ENCODE results near the gene ZCCHC13. TPM values are rescaled to one million over a fixed set of nuclear protein-coding genes. Genes with fewer than 3 reads are reported as not detected.
A peak's percentile ranks its signal among the peaks of the same experiment; 100 is the strongest.

Gene ZCCHC13
- total RNA-seq, 1 experiment from 2014 or later = not detected

- peaks cover 11% of the 10 kb centered on the region for H3K27me3 Mint-ChIP-seq (ENCODE audit: insufficient read depth, unreplicated experiment)
- DNase-seq (ENCODE audit: unreplicated experiment) = no peak
- ChIA-PET CTCF (interaction anchor here (0.6 kb wide), 2 partner anchors 27 to 161 kb away, joined by 3 to 4 read pairs; no protein-coding TSS in a partner anchor), POLR2A (no interaction called here)
- BruUV-seq (replicated peaks) = no TSS peak
- no peak for TF ChIP-seq CTCF (IDR thresholded peaks at IDR 0.05; ENCODE audit: unreplicated experiment)
- no peak overlapping the region for H3K27ac Mint-ChIP-seq (ENCODE audit: low read depth, unreplicated experiment)
- no peaks in the 10 kb centered on the region for H3K36me3 Mint-ChIP-seq (ENCODE audit: insufficient read depth, unreplicated experiment)
- H3K4me3 Mint-ChIP-seq (ENCODE audit: unreplicated experiment) = no peak overlapping the region
- peaks cover 7% of the 10 kb centered on the region for H3K4me1 Mint-ChIP-seq (ENCODE audit: insufficient read depth, unreplicated experiment)
- no peaks in the 10 kb centered on the region for H3K9me3 Mint-ChIP-seq (ENCODE audit: unreplicated experiment)
- intact Hi-C loops (cut with micrococcal nuclease) = no loop called here
Observed at GRCh38 chrX:74346088-74346487, 42.1 kb downstream of the ZCCHC13 start.

GRCh38 chrX:74349387-74349786, 45.4 kb downstream of the ZCCHC13 start:
- intact Hi-C loops (cut with micrococcal nuclease) = no loop called here

GRCh38 chrX:74351760-74352159, 47.8 kb downstream of the ZCCHC13 start:
- TF ChIP-seq CTCF (IDR thresholded peaks at IDR 0.05; ENCODE audit: unreplicated experiment) = no peak
- POLR2A ChIA-PET = no interaction called here
- no TSS peak for BruUV-seq (replicated peaks)
- Mint-ChIP-seq H3K27ac (ENCODE audit: low read depth, unreplicated experiment) (no peak overlapping the region), H3K4me3 (ENCODE audit: unreplicated experiment) (no peak overlapping the region), H3K36me3 (ENCODE audit: insufficient read depth, unreplicated experiment) (no peaks in the 10 kb centered on the region), H3K4me1 (ENCODE audit: insufficient read depth, unreplicated experiment) (peaks cover 6% of the 10 kb centered on the region), H3K9me3 (ENCODE audit: unreplicated experiment) (no peaks in the 10 kb centered on the region), H3K27me3 (ENCODE audit: insufficient read depth, unreplicated experiment) (peaks cover 35% of the 10 kb centered on the region)
- intact Hi-C loops (cut with micrococcal nuclease) = no loop called here
- CTCF ChIA-PET = no interaction called here
- DNase-seq (ENCODE audit: unreplicated experiment) = no peak

More at GRCh38 chrX:74349387-74349786, 45.4 kb downstream of the ZCCHC13 start:
- POLR2A ChIA-PET = no interaction called here
- Mint-ChIP-seq H3K27ac (ENCODE audit: low read depth, unreplicated experiment) (no peak overlapping the region), H3K4me1 (ENCODE audit: insufficient read depth, unreplicated experiment) (peaks cover 6% of the 10 kb centered on the region), H3K4me3 (ENCODE audit: unreplicated experiment) (no peak overlapping the region), H3K9me3 (ENCODE audit: unreplicated experiment) (no peaks in the 10 kb centered on the region), H3K36me3 (ENCODE audit: insufficient read depth, unreplicated experiment) (no peaks in the 10 kb centered on the region), H3K27me3 (ENCODE audit: insufficient read depth, unreplicated experiment) (peaks cover 20% of the 10 kb centered on the region)
- BruUV-seq (replicated peaks) = no TSS peak
- CTCF ChIA-PET = no interaction called here
- DNase-seq (ENCODE audit: unreplicated experiment) = peak; percentile 41
- no peak for TF ChIP-seq CTCF (IDR thresholded peaks at IDR 0.05; ENCODE audit: unreplicated experiment)

GRCh38 chrX:74353984-74354383, 50.0 kb downstream of the ZCCHC13 start:
- Mint-ChIP-seq H3K36me3 (ENCODE audit: insufficient read depth, unreplicated experiment) (peaks cover 7% of the 10 kb centered on the region), H3K9me3 (ENCODE audit: unreplicated experiment) (no peaks in the 10 kb centered on the region), H3K4me1 (ENCODE audit: insufficient read depth, unreplicated experiment) (peaks cover 6% of the 10 kb centered on the region), H3K27ac (ENCODE audit: low read depth, unreplicated experiment) (no peak overlapping the region), H3K27me3 (ENCODE audit: insufficient read depth, unreplicated experiment) (peaks cover 34% of the 10 kb centered on the region), H3K4me3 (ENCODE audit: unreplicated experiment) (no peak overlapping the region)
- no TSS peak for BruUV-seq (replicated peaks)
- ChIA-PET CTCF (interaction anchor here (0.7 to 1.4 kb wide), 4 partner anchors 10 to 42 kb away, joined by 3 to 6 read pairs (median 3); no protein-coding TSS in a partner anchor), POLR2A (no interaction called here)
- intact Hi-C loops (cut with micrococcal nuclease) = no loop called here
- DNase-seq (ENCODE audit: unreplicated experiment) = no peak
- no peak for TF ChIP-seq CTCF (IDR thresholded peaks at IDR 0.05; ENCODE audit: unreplicated experiment)

Small RNAs within 50 kb of the gene (microRNA-seq; reads per million reads assigned to microRNA genes)
- gene MIR374A = 352 reads per million, percentile 80 among the genes with 10 or more reads in this experiment
- gene MIR545 = 3.0 reads per million, percentile 22 among the genes with 10 or more reads in this experiment

Other genes with a start within 250 kb of the ZCCHC13 start
- 11.9 and 13.7 TPM in 2 replicates for gene SLC16A2, start 117.3 kb downstream of the ZCCHC13 start, total RNA-seq (2022)

All from MCF 10A (cell line).